Thyroid gland (tissue), 4 donors: ENCODE data around the gene FSTL3.

Source experiments
- POLR2A ChIP-seq, 2 donors: fragments of 450-650 bp; IDR thresholded peaks; one replicate each; pipeline ENCODE4 v1.6.1; 2017; ENCODE audit warnings: antibody characterized with exemption in 2 of 2, mild to moderate bottlenecking in 2 of 2, moderate library complexity in 1 of 2
- TF ChIP-seq, protein P1 (sequence below), 6 experiments: fragments of 200-600 bp in 3 of 6; fragments of 450-650 bp in 3 of 6; sonication (generic) in 3 of 6; IDR thresholded peaks; one replicate each; pipeline ENCODE4 v1.5.1; 2016 to 2019; ENCODE audit warnings: antibody characterized with exemption in 6 of 6, mild to moderate bottlenecking in 2 of 6, inconsistent platforms in 1 of 6, moderate library complexity in 1 of 6

DNA sequence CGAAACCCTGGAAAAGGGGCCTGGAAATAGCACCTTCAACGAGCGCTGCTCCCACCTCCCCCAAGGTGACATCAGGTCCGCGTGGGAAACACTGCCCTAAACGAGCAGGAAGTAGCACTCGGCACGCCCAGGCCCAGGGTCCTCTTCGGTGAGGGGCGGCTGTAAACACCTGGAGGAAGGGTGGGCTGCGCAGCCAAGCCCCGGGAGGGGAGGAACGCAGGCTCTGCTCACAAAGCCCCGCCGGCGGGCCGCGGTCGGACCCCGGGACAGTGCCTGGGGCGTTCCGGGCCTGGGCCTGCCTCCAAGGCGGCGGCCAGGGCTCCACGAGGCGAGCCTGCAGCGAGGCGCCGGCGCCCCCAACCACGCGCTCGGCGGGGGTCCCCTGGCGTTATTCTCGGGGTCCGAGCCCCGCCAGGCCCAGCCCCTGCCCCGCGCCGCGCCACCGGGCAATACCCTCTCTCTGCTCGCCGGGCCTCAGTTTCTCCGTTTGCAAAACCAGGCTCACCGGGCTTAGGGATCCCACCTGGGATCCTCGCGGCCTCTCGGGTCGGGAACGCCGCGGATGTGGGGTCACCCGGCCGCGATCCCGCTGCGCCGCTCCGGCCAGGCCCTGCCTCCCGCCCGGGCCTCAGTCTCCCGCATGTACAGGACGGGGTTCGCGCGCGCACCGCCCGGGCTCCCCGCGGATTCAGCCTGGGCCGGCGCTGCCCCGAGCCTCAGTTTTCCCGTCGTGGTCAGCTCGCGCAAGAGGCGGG, 13.8 kb upstream of the FSTL3 start:
- TF ChIP-seq, protein P1, sequence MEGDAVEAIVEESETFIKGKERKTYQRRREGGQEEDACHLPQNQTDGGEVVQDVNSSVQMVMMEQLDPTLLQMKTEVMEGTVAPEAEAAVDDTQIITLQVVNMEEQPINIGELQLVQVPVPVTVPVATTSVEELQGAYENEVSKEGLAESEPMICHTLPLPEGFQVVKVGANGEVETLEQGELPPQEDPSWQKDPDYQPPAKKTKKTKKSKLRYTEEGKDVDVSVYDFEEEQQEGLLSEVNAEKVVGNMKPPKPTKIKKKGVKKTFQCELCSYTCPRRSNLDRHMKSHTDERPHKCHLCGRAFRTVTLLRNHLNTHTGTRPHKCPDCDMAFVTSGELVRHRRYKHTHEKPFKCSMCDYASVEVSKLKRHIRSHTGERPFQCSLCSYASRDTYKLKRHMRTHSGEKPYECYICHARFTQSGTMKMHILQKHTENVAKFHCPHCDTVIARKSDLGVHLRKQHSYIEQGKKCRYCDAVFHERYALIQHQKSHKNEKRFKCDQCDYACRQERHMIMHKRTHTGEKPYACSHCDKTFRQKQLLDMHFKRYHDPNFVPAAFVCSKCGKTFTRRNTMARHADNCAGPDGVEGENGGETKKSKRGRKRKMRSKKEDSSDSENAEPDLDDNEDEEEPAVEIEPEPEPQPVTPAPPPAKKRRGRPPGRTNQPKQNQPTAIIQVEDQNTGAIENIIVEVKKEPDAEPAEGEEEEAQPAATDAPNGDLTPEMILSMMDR (IDR thresholded peaks at IDR 0.05), result no peak
- no peak for TF ChIP-seq POLR2A (IDR thresholded peaks at IDR 0.05)
